Testis (tissue), 3 donors: Measurements from ENCODE around the gene TRIP11. TPM values are rescaled to one million over a fixed set of nuclear protein-coding genes. Genes with fewer than 3 reads are reported as not detected.
A peak's percentile ranks its signal among the peaks of the same experiment; 100 is the strongest.
"Not testable (repeated sequence)": the region's sequence is repeated elsewhere in the genome, so short reads cannot be mapped to it uniquely, and the experiment has no call there.

Experiments
- DNase-seq: peaks from one replicate; pipeline ENCODE4 v3.0.0-alpha.2; 2019
- H3K27ac ChIP-seq, 2 donors: fragments of 200-600 bp; sonication (generic); one replicate each; pipeline ENCODE4 v1.5.1; 2019
- H3K27me3 ChIP-seq: fragments of 200-600 bp; sonication (generic); one replicate; pipeline ENCODE4 v1.5.1; 2019
- H3K36me3 ChIP-seq: fragments of 200-600 bp; sonication (generic); one replicate; pipeline ENCODE4 v1.5.1; 2017; ENCODE audit warnings: low read depth; ENCODE audit errors: missing control alignments
- H3K4me1 ChIP-seq: fragments of 200-600 bp; sonication (generic); one replicate; pipeline ENCODE4 v1.5.1; 2019
- H3K4me3 ChIP-seq, 2 donors: fragments of 200-600 bp; sonication (generic); one replicate each; pipeline ENCODE4 v1.5.1; 2017 to 2019
- H3K9me3 ChIP-seq: fragments of 200-600 bp; sonication (generic); one replicate; pipeline ENCODE4 v1.5.1; 2017
- CTCF ChIP-seq, 3 experiments: fragments of 450-650 bp in 2 of 3; fragments of 200-600 bp in 1 of 3; sonication (generic) in 1 of 3; IDR thresholded peaks; one replicate each; pipeline ENCODE4 v1.5.1; 2016 to 2019; ENCODE audit warnings: antibody characterized with exemption in 3 of 3, mild to moderate bottlenecking in 2 of 3, moderate library complexity in 1 of 3
- POLR2A ChIP-seq: fragments of 450-650 bp; IDR thresholded peaks from one replicate; pipeline ENCODE4 v1.6.1; 2017; ENCODE audit warnings: antibody characterized with exemption, mild to moderate bottlenecking, moderate library complexity
- WGBS, 2 donors: methylation state at CpG; one replicate each; pipeline ENCODE4 v1.1.5; 2018; 5-methylcytosine and 5-hydroxymethylcytosine counted together
- intact Hi-C: fragments of 100-400 bp; cut with DNase I; formaldehyde crosslinking; loops from one replicate; pipeline ENCODE4 v1.15.1; 2023; ENCODE audit warnings: low total_unique reads
- polyA plus RNA-seq: library from polyadenylated mRNA; stranded (reverse); fragments of 350-450 nt; fragmentation: Illumina TruSeq; extraction: RNeasy Lipid Tissue Mini Kit (QIAGEN cat#74804); gene quantifications from one replicate; pipeline ENCODE4 v1.2.3, GENCODE V29; 2014; ENCODE audit warnings: low read depth, low replicate concordance; ENCODE audit not compliant: insufficient read depth
- total RNA-seq, 2 donors: library from RNA; depleted of rRNA; stranded (reverse); fragments of >200 nt; gene quantifications; one replicate each; pipeline ENCODE4 v1.2.3, GENCODE V29; 2016

TRIP11 gene
- total and polyA plus RNA-seq, 3 donors from 2014 or later: 3.8 to 39.4 (median 38.5) TPM

DNA sequence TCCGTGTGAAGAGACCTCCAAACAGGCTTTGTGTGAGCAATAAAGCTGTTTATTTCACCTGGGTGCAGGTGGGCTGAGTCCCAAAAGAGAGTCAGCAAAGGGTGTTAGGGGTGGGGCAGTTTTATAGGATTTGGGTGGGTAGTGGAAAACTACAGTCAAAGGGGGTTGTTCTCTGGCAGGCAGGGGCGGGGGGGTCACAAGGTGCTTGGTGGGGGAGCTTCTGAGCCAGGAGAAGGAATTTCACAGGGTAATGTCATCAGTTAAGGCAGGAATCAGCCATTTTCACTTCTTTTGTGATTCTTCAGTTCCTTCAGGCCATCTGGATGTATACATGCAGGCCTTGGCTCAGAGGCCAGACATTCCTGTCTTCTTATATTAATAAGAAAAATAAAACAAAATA lies 1.9 kb upstream of the TRIP11 start:
- H3K27me3 ChIP-seq, H3K9me3 ChIP-seq, H3K27ac ChIP-seq, H3K36me3 ChIP-seq, H3K4me3 ChIP-seq, intact Hi-C loops, DNase-seq: not testable (repeated sequence)
- peaks cover 17% of the 10 kb centered on the region for H3K4me1 ChIP-seq
- 81% methylated on average over 2 of the region's 2 CpGs for WGBS, 2 donors

GRCh38 chr14:92041203-92041602 lies 1.3 kb upstream of the TRIP11 start:
- Histone ChIP-seq H3K27me3 (no peaks in the 10 kb centered on the region), H3K36me3 (no peaks in the 10 kb centered on the region), H3K4me1 (peaks cover 17% of the 10 kb centered on the region), H3K27ac (no peak overlapping the region), H3K9me3 (no peaks in the 10 kb centered on the region), H3K4me3 (peak overlapping the region in 1 of 2 donors; percentile 99)
- TF ChIP-seq CTCF (IDR thresholded peaks at IDR 0.05) (no peak), POLR2A (no peak)
- intact Hi-C loops: no loop called here
- WGBS, 2 donors: 54 to 79% methylated on average over 10 of the region's 10 CpGs
- DNase-seq: no peak

DNA sequence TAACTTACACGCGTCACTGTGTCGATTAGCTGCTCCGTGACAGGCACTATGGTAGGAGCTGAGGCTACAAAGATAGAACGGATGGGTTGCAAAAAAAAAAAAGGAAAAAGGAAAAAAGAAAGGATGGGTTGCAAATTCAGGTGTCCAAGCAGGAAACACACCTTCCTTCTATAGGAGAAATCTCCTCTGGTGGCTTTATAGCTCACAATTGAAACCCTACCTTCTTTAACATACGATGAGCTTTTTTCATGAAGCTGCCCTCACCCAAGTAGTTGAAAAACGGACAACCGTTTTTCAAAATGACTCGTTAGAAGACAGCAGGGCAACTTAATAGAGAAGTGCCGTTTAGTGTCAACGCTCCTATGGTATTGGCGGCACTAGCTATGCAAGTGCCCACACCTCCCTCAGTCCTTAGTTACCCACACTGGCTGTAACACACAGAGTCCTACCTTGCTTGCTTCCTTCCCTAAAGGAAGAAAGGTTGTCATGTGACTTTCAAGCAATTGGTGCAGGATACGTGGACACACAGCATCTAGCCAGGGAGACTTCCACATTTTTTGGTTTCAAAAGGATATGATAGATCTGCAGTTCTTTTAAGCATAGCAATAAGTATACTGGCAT lies 682 bp upstream of the TRIP11 start:
- TF ChIP-seq POLR2A: no peak
- TF ChIP-seq CTCF (IDR thresholded peaks at IDR 0.05): no peak
- Histone ChIP-seq H3K4me3 (peak overlapping the region; percentile 81 to 99), H3K9me3 (no peaks in the 10 kb centered on the region), H3K27ac (peak overlapping the region; percentile 98 to 99), H3K27me3 (no peaks in the 10 kb centered on the region), H3K4me1 (peaks cover 17% of the 10 kb centered on the region), H3K36me3 (no peaks in the 10 kb centered on the region)
- intact Hi-C loops: no loop called here
- WGBS, 2 donors: 0 to 1% methylated on average over 13 of the region's 13 CpGs
- DNase-seq: no peak

- Histone ChIP-seq H3K9me3 (no peaks in the 10 kb centered on the region), H3K4me3 (peak overlapping the region; percentile 81 to 99), H3K27ac (peak overlapping the region; percentile 98 to 99), H3K4me1 (peaks cover 17% of the 10 kb centered on the region), H3K27me3 (no peaks in the 10 kb centered on the region), H3K36me3 (no peaks in the 10 kb centered on the region)
- peak; percentile 66 for DNase-seq
- WGBS, 2 donors: 0% methylated on average over 19 to 22 of the region's 22 CpGs
- intact Hi-C loops: no loop called here
- TF ChIP-seq CTCF (IDR thresholded peaks at IDR 0.05): no peak
- TF ChIP-seq POLR2A: no peak
Measured at GRCh38 chr14:92039063-92039718, 668 bp downstream of the TRIP11 start.

GRCh38 chr14:92037989-92038388 lies 1.9 kb downstream of the TRIP11 start:
- no peak for DNase-seq
- Histone ChIP-seq H3K27ac (no peak overlapping the region), H3K27me3 (no peaks in the 10 kb centered on the region), H3K4me1 (peaks cover 17% of the 10 kb centered on the region), H3K4me3 (no peak overlapping the region), H3K9me3 (no peaks in the 10 kb centered on the region), H3K36me3 (no peaks in the 10 kb centered on the region)
- 34 to 39% methylated on average over 3 of the region's 3 CpGs for WGBS, 2 donors
- intact Hi-C loops: no loop called here
- TF ChIP-seq POLR2A (no peak), CTCF (IDR thresholded peaks at IDR 0.05) (no peak)
